Right renal pelvis (tissue), 4 donors: ENCODE results near the gene TCL1B. TPM values are rescaled to one million over a fixed set of nuclear protein-coding genes. Genes with fewer than 3 reads are reported as not detected.
"Not testable (repeated sequence)": the region's sequence is repeated elsewhere in the genome, so short reads cannot be mapped to it uniquely, and the experiment has no call there.

Experiments used
- DNase-seq, 4 donors: peaks; one replicate each; pipeline ENCODE4 v3.0.0-alpha.2; 2013; ENCODE audit warnings: low read depth in 4 of 4, low spot score in 3 of 4, missing footprints in 1 of 4
- polyA plus RNA-seq, 4 donors: library from polyadenylated mRNA; unstranded; fragments of 120-200 nt; gene quantifications; one replicate each; pipeline ENCODE4 v1.2.1, GENCODE V29; 2013; ENCODE audit not compliant: insufficient read length in 4 of 4

TCL1B gene
- polyA plus RNA-seq, 4 donors: 0.43 to 1.4 (median 0.50) TPM; not detected in 1

DNA sequence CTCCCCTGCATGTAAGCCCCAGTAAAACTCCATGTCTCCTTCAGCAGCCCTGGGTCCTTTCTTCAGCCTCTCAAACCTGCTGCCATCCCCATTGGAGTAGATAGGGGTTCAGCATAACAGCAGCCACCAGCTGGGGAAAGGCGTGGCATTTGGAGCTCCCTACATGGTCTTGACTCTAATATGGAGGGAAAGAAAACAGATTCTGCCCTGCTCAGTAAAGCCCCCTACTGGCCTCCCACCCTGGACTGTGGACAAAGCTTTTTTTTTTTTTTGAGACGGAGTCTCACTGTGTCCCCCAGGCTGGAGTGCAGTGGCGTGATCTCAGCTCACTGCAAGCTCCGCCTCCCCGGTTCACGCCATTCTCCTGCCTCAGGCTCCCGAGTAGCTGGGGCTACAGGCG is 20.7 kb upstream of the TCL1B start:
- not testable (repeated sequence) for DNase-seq

DNA sequence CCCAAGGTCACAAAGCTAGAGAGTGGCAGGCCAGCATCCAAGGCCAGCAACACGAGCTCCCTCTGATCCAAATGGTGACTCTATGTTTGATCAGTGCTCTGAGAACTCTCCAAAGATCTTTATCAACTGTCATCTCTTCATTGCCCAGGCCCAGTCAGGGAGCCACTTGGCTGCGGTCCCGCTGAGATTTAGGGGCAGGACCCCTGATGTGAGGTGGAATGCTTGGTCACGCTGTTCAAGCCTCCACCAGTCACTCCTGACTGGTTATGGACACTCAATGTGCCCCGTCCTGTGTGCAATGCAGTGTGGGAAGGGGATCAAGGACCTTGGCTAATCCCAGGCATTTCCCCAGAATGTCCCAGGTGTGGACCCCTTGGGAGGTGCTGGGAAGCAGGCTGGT is 19.8 kb upstream of the TCL1B start:
- no peak for DNase-seq

DNA sequence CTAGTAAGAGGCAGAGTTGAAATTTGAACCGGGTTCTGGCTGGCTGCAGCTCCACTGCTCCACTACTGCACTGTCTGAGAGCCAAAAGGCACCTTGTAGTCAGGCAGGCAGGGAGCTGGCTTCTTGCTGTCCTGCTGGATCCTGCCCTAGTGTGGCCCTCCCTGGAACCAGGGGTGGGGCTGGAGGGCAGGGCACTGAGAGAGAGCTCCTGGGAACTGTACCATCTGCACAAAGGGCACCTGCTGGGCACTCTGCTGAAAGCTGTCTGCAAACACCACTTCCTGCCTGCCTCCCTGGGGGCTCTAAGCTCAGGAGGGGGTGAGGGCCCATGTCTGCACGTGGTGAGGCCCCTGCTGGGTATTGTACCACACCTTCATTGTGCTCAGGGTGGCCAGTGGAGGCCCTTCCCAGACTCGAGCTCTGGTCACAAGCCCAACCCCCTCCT is 19.0 kb upstream of the TCL1B start:
- no peak for DNase-seq

DNA sequence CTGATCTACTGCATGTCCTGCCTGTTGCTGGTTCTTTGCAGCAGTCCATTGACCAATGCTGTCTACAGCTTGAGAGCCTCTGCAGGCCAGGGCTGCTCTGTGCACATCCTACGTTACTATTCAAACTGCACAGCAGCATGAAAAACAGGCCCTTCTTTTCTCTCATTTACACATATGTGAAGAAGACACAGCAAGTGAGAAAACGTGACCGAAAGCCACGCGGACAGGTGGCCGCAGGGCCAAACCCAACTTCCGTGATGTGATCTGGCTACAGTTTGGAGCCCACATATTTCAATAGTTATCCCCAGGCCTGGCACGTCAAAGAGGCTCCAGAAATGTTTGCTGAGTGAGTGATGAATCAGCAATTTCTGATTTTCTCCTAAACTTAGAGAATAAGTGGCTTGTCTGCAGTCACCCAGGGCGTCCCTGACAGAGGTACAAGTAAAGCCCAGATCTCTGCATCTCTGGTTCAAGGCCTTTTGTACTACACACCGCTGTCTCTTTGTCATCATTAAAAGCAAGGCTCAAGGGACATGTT is 17.9 kb upstream of the TCL1B start:
- DNase-seq: no peak

DNA sequence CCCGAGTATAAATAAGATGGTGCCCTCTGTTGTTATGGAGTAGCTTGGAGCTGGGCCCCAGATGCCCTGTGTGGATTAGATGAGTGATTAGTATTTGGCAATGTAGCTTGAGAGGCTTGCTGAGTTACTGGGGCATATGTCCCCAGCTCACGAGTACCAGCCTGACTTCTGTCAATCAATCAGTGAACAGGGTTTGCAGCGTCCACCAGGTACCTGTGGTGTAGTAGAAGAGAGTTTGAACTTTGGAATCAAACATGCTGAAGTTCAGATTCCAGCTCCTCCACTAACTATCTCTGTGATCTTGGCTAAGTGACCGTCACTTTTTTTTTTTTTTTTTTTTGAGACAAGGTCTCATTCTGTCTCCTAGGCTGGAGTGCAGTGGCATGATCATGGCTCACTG is 11.6 kb upstream of the TCL1B start:
- DNase-seq: no peak

DNA sequence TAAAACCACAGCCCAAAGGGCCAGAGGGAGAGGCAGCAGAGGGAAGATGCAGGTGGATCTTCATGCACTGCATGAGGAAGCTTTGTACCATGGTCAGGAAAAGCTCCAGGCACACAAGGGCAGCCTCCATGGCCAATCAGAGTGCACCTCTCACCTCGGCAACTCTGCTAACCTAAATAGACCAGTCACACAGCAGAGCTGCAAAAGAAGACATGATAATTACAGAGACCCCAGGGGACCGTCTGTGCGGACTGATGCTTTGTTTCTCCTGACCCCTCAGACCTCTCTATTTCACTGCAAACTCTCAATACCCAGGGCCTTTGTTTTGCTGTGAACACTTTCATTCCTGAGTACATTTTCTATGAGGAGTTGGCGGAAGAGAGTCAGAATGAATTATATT is 10.7 kb upstream of the TCL1B start:
- no peak for DNase-seq

DNA sequence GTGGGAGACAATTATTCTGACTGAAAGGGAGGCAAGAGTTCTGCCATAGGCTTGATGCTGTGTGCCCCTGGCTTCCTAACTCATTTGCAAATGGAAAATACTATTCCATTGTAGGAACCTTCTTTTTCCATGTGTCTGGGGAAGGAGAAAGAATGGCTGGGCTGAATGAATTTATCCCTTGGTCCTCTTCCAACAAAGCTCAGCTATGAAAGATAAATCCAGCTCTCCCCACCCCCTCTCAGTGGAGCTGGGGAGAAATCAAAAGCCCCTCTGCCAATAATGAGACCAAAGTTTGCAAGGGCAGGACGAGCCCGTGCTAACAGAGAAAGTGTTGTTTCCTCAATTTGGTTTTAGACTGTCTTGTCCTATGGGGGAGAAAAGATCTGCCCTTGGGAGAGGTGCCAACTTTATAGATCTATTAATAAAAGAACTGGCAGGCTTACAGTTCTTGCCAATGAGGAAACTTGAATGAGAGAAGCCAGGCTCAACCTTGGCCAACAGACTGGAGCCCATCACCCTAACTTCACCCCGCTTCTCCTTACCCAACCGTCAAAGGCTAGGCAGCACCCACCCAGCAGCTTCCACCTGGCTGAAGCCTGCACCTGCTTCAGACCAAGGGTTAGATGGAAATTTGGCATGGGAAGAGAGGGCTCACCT is 8.9 kb upstream of the TCL1B start:
- no peak for DNase-seq

DNA sequence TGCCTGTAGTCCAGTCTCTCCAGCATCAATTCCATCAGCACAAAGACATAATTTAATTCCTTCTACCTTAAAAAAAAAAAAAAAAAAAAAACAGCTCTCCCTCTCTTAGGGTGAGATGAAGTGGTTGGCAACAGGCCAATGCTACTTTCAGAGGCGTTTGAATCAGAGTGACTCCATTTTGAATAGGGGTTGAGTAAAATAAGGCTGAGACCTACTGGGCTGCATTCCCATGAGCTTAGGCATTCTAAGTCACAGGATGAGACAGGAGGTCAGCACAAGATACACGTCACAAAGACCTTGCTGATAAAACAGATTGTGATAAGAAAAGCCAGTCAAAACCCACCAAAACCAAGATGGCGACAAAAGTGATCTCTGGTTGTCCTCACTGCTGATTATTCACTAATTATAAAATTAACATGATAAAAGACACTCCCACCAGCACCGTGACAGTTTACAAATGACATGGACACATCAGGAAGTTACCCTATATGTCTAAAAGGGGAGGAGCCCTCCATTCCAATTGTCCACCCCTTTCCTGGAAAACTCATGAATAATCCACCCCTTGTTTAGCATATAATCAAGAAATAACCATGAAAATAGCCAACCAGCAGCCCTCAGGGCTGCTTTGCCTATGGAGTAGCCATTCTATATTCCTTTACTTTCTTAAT is 6.9 kb upstream of the TCL1B start:
- no peak for DNase-seq

DNA sequence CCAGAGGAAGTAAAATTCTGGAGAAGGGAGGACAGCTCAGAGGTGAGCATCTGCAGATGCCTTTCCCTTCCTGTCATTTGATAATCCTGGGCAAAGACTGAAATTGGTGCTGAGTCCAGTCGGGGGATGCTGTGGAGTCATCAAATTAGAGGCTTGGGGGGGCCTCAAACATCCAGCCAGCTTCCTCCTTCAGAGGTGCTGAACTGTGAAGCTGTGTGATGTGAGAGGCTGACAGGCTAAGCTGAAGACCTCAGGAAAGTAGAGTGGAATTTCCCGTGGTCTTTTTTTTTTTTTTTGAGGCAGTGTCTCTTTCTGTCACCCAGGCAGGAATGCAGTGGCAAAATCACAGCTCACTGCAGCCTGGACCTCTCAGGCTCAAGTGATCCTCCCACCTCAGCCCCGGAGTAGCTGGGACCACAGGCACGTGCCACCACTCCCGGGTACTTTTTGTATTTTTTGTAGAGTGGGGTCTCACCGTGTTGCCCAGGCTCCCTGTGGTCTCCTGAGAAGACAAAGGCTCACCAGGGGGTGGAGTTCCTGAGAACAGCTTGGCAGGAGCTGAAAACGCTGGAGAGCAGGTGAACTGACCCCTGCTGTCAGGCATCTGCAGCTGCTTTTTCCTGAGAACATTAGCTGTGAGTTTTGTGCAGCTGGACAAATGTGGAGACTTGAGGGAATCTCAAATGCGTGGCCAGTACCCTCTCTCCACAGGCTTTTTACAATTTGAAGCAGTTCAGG is 6.1 kb upstream of the TCL1B start:
- no peak for DNase-seq

DNA sequence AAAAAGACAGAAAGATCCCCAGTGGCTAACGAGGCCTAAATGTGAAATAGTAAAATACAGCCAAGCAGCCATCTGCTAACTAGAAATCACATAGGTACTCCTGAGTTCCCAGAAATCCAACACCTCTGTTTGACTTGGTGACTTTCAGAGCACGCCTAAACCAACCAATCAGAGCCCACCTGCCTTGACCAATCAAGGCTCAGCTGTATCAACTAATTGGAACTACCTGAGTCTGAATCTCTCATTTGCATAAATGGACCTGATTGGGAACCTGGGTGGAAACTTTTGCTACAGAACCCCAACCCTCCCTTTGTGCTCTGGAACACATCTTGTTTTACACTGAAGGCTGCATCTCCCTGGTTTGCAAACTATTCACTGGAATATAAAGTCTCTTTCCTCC is 5.1 kb upstream of the TCL1B start:
- no peak for DNase-seq

DNA sequence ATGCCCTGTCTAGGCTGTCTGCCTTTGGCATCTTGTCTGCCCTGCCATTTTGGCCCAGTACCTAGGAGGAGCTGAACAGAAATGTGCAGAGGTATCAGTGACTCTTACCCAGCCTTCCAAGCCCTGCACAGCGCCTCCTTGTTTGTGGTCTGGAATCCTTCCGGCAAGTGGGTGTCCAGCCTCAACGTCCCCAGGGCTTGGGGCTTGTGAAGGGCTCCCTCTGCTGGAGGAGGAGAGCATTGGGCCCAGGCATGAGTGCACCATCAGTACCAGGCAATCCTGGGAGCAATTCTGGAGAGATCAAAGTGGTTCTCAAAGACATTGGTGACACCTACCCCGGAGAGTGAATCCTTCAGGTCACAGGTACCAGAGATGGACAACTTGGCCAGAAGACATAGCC is 2.4 kb upstream of the TCL1B start:
- no peak for DNase-seq

DNA sequence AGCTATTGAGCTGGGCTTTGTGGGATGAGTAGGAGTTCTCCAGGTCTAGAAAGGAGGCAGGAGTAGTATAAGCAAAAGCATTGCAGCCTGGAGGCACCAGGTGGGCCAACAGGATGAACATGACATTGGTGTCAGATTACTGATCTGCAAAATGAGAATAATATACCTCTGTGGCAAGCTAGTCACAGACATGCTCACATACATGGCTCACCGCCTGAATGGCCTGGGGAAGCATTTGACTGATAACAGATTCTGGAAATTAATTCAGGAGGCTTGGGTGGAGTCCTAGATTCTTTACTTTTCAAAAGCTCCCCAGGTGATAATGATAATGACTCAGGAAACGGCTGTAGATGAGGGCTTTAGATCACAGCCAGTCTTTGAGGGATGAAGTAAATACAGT is 709 bp downstream of the TCL1B start:
- DNase-seq: no peak

DNA sequence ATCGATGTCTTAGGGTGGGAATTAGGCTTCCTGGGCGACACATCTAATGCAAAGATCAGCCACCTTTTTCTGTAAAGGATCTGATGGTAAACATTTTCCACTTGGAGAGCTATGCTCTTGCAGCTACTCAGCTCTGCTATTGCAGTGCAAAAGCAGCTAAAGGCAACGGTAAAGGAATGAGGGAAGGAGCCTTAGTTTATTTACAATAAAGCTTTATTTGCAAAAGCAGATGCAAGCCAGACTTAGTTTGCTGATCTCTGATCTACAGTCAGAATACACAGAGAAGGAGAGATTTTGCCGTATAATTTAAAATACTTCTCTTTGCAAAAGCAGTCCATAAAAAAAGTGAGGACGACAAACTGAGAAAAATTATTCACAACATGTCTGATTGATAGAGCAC is 3.2 kb downstream of the TCL1B start:
- no peak for DNase-seq

DNA sequence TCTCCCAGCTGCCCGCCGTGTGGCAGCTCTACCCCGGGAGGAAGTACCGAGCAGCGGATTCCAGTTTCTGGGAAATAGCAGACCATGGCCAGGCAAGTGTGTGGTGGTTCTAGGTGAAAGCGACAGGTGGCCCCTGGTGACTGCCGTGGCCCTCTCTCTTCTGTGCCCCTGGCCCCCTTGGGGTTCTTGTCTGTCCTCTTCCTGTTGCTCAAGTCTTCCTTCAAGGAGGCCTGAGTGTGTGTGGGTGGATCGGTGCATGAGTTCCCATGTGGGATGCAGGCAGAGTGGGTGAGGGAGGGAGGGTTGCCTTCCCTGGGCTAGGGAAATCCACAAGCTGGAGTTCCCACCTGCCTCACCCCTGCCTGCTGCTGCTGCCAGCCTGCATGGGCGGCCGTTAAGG is 4.6 kb downstream of the TCL1B start:
- DNase-seq: no peak

DNA sequence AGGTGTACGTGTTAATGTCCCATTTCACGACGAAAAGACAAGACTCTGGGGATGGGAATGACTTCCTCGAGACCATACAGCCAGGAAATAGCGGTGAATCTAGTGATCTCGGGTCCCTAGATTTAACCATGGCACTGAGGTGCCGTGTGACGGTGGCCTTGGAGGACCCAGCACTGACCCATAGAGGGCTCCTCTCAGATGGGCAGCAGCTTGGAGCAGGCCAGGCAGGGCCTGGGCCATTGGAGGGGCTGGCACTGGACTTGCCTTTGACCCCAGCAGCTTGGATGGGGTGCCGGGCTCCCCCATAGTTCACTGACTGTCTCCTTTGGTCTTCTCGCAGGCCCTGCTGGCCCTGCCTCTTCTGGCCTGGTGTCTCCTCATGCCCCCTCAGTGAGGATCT is 5.4 kb downstream of the TCL1B start:
- DNase-seq: no peak

DNA sequence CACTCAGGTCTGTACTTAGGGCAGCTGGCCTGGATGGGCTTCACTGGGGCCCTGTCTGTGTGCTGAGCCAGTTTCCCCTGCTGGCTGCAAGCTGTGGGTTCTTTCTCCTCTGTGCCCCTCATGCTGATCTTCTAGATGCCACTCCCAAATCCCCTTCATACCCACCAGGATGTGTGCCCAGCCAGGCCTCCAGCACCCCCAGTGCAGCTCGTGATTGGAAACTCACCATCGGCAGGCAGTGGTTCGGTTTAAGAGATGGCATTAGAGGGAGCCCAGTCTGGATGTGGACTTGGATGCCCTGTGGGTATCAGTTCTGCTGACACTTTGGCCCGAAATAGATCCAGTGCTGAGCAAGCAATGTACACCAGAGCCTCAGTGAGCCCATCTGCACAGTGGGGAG is 5.9 kb downstream of the TCL1B start:
- no peak for DNase-seq

DNA sequence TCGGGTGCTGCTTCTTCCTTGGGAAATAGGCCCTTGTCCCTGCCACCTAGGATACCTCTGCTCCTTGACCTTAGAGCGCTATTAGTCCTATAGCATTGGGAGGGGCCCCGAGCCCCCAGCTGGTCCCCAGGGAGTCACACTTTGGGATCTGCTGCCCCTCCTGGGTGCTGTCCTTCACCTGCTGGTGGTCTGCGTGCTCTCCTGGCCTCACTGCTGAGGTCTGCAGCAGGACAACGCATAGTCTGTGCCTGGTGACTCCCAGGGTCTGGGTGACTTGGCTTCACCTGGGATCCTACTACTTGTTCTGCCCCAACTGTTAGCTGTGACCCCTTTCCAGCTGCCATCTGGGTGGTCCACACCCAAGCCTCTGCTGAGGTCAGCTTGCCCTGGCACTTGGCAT is 8.8 kb downstream of the TCL1B start:
- no peak for DNase-seq

DNA sequence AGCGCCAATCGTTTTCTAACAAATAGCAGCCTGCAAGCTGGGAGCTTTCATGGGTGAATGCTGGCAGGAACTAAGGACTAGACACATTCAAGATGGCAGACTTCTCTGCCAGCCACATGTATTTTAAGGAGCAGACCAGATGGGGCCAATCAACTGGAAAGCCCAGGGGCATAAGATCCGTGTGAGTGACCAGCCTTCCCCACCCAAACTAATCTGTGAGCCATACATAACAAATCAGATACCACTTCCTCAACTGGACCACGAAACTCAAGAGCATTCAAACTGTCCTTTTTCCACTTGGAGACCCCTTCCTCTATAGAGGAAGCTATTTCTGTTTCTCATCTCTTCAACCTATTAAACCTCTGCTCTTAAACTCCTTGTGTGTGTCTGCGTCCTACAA is 9.7 kb downstream of the TCL1B start:
- no peak for DNase-seq

DNA sequence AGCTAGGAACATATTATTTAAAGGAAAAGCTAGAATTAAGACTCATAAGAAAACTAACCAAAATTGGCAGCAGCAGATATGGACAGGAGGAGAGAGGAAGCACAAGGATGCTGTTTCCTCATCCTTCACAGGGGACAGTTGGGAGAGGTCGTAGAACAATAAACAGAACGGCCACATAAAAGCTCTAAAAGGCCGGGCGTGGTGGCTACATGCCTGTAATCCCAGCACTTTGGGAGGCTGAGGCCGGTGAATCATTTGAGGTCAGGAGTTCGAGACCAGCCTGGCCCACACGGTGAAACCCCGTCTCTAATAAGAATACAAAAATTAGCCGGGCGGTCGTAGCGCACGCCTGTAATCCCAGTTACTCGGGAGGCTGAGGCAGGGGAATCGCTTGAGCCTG is 10.5 kb downstream of the TCL1B start:
- DNase-seq: no peak

DNA sequence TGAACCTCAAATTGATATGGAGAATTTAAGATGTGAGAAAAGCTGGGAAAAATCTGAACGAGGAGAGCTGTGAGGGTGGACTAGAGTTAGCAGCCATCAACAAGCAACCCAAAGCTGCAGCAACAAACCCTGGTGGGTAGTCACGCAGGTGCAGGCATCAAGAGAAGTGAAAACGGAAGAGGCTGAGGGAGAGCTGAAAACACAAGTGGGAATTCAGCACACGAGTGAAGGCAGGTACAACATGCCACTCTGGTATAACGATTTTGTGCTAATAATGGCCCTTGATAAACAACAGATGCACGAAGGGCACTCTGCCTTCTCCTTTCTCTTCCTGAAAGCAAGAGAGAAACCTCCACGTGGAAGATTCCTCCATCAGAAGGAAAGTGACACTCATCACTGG is 11.5 kb downstream of the TCL1B start:
- DNase-seq: no peak

DNA sequence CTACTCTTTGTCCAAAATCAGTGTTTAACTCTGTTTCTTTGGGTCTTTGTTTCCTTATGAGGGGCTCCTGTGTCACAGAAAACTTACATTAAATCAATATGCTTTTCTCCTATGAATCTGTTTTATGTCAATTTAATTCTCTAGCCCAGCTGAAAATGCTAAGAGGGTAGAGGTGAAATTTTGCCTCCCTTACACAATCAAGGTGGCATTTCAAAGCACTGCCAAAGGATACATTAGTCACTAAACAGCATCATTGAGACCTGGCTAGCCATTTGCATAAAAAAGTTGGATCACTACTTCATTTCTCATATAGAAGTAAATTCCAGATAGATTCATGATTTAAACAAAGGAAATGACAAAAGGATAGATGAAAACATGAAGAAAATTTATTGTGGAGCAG is 12.1 kb downstream of the TCL1B start:
- DNase-seq: no peak

DNA sequence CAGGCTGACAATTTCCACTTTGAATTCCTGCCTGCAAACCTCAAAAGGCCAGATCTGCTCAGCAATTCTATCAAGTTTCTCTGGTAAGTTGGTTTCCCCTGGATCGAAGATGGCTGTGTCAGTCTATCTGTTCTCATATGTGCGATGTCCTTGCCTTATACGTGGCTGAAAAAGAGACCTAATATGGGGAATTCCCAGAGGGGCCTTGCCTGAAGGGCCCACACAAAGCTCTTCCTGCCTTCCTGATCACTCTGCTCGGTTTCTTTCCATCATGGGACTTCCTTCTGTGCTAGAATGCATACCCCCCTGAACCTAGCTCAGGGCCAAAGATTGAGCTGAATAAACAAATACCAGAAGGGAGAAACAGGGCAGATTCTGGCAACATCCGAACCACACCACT is 13.2 kb downstream of the TCL1B start:
- DNase-seq: no peak
